Measurements from ENCODE around the gene BEX3. TPM values are rescaled to one million over a fixed set of nuclear protein-coding genes. Genes with fewer than 3 reads are reported as not detected.

BEX3 gene
- total and polyA plus RNA-seq, 2 experiments from 2014 or later, result 427 to 714 TPM

DNA sequence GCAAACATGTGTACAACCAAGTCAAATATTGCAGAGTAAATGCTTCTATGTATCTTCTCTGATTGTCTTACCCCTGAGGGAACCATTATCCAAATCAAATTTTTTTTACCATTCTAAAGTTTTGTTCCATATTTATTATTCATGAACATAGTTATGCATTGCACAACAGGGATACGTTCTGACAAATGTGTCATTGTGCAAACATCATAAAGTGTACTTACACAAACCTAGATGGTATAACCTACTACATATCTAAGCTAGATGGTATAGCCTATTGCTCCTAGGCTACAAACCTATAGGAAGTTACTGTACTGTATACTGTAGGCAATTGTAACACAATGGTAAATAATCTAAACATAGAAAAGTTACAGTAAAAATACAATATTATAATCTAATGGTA lies 23.4 kb downstream of the BEX3 start:
- Histone ChIP-seq H3K27me3 (ENCODE audit: insufficient read depth) (peaks cover 26% of the 10 kb centered on the region; the same call in 1 of the 2 replicates), H2AFZ (no peak overlapping the region), H3F3A (replicated peaks; ENCODE audit: low read depth) (no peaks in the 10 kb centered on the region), H3K4me2 (no peak overlapping the region), H3K9me2 (ENCODE audit: insufficient read depth) (peaks cover 9% of the 10 kb centered on the region; the same call in 1 of the 2 replicates), H3K36me3 (ENCODE audit: insufficient read depth) (no peaks in the 10 kb centered on the region), H3K79me2 (replicated peaks; ENCODE audit: insufficient read depth) (no peaks in the 10 kb centered on the region), H3K27ac (ENCODE audit: low read depth) (no peak overlapping the region), H3K4me1 (ENCODE audit: insufficient read depth) (no peaks in the 10 kb centered on the region; the same call in 1 of the 2 replicates), H4K20me1 (replicated peaks; ENCODE audit: insufficient read depth) (no peaks in the 10 kb centered on the region), H3K4me3 (no peak overlapping the region)
- DNase-seq (ENCODE audit: low spot score) (no peak), ATAC-seq (no peak)
- TF ChIP-seq CREB1 (CRISPR knock-in tag; IDR thresholded peaks at IDR 0.05; ENCODE audit: low read depth) (no peak), EZH2 (IDR thresholded peaks at IDR 0.05; ENCODE audit: low read depth, unreplicated experiment) (no peak), NANOG (IDR thresholded peaks at IDR 0.05; ENCODE audit: borderline replicate concordance) (no peak), STAT1 (IDR thresholded peaks at IDR 0.05; ENCODE audit: unreplicated experiment) (no peak), EZH2phosphoT487 (IDR thresholded peaks at IDR 0.05; ENCODE audit: unreplicated experiment) (no peak)
- TF ChIP-seq, protein P1, sequence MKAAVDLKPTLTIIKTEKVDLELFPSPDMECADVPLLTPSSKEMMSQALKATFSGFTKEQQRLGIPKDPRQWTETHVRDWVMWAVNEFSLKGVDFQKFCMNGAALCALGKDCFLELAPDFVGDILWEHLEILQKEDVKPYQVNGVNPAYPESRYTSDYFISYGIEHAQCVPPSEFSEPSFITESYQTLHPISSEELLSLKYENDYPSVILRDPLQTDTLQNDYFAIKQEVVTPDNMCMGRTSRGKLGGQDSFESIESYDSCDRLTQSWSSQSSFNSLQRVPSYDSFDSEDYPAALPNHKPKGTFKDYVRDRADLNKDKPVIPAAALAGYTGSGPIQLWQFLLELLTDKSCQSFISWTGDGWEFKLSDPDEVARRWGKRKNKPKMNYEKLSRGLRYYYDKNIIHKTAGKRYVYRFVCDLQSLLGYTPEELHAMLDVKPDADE (IDR thresholded peaks at IDR 0.05), result no peak
- TF ChIP-seq, protein P2, sequence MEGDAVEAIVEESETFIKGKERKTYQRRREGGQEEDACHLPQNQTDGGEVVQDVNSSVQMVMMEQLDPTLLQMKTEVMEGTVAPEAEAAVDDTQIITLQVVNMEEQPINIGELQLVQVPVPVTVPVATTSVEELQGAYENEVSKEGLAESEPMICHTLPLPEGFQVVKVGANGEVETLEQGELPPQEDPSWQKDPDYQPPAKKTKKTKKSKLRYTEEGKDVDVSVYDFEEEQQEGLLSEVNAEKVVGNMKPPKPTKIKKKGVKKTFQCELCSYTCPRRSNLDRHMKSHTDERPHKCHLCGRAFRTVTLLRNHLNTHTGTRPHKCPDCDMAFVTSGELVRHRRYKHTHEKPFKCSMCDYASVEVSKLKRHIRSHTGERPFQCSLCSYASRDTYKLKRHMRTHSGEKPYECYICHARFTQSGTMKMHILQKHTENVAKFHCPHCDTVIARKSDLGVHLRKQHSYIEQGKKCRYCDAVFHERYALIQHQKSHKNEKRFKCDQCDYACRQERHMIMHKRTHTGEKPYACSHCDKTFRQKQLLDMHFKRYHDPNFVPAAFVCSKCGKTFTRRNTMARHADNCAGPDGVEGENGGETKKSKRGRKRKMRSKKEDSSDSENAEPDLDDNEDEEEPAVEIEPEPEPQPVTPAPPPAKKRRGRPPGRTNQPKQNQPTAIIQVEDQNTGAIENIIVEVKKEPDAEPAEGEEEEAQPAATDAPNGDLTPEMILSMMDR (conservative IDR thresholded peaks at IDR 0.05; ENCODE audit: low read depth in 2 of 2), result no peak
- TF ChIP-seq, protein P3, sequence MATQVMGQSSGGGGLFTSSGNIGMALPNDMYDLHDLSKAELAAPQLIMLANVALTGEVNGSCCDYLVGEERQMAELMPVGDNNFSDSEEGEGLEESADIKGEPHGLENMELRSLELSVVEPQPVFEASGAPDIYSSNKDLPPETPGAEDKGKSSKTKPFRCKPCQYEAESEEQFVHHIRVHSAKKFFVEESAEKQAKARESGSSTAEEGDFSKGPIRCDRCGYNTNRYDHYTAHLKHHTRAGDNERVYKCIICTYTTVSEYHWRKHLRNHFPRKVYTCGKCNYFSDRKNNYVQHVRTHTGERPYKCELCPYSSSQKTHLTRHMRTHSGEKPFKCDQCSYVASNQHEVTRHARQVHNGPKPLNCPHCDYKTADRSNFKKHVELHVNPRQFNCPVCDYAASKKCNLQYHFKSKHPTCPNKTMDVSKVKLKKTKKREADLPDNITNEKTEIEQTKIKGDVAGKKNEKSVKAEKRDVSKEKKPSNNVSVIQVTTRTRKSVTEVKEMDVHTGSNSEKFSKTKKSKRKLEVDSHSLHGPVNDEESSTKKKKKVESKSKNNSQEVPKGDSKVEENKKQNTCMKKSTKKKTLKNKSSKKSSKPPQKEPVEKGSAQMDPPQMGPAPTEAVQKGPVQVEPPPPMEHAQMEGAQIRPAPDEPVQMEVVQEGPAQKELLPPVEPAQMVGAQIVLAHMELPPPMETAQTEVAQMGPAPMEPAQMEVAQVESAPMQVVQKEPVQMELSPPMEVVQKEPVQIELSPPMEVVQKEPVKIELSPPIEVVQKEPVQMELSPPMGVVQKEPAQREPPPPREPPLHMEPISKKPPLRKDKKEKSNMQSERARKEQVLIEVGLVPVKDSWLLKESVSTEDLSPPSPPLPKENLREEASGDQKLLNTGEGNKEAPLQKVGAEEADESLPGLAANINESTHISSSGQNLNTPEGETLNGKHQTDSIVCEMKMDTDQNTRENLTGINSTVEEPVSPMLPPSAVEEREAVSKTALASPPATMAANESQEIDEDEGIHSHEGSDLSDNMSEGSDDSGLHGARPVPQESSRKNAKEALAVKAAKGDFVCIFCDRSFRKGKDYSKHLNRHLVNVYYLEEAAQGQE (IDR thresholded peaks at IDR 0.05; ENCODE audit: unreplicated experiment), result no peak
- Mint-ChIP-seq H3K9me3 (no peaks in the 10 kb centered on the region), H3K4me1 (peaks cover 5% of the 10 kb centered on the region; the same call in 1 of the 3 replicates), H3K27ac (no peak overlapping the region), H3K36me3 (ENCODE audit: low read depth) (no peaks in the 10 kb centered on the region), H3K27me3 (ENCODE audit: insufficient read depth, low read depth, poor library complexity) (peaks cover 5% of the 10 kb centered on the region), H3K4me3 (no peak overlapping the region)

DNA sequence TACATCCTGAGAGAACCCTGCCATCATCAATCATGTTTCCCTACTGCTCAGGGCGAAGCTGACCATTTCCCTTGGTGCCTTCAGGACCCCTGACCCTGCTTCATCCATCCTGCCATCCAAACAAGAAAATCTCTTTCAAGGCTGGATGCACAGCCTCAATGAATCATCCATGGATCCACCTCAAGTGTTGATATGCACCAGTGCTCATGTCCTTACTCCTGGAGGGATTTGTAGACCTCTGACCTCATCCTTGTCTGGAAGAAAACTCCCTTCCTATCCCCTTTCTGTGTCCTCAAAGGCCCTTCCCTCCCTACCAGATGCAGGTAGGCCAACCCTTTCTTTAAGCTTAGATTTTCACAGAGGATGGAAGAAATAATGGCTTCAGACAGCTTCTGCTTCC lies 24.6 kb downstream of the BEX3 start:
- peaks cover 8% of the 10 kb centered on the region; the same call in 2 of the 3 replicates for H3K4me1 Mint-ChIP-seq
- H2AFZ ChIP-seq, result no peak overlapping the region
- H3K27ac ChIP-seq (ENCODE audit: low read depth), result no peak overlapping the region
- no peak overlapping the region for H3K27ac Mint-ChIP-seq
- ATAC-seq, result no peak
- H3K27me3 ChIP-seq (ENCODE audit: insufficient read depth), result peaks cover 26% of the 10 kb centered on the region; the same call in 1 of the 2 replicates
- no peak for DNase-seq (ENCODE audit: low spot score)
- H4K20me1 ChIP-seq (replicated peaks; ENCODE audit: insufficient read depth), result no peaks in the 10 kb centered on the region
- no peaks in the 10 kb centered on the region for H3K9me3 Mint-ChIP-seq
- H3K4me3 Mint-ChIP-seq, result no peak overlapping the region
- H3K79me2 ChIP-seq (replicated peaks; ENCODE audit: insufficient read depth), result 0 out of 2 replicates have a peak, but pooled peaks cover 10% of the 10 kb centered on the region
- no peak overlapping the region for H3K4me3 ChIP-seq
- peaks cover 9% of the 10 kb centered on the region; the same call in 1 of the 2 replicates for H3K9me2 ChIP-seq (ENCODE audit: insufficient read depth)
- H3K27me3 Mint-ChIP-seq (ENCODE audit: insufficient read depth, low read depth, poor library complexity), result peaks cover 6% of the 10 kb centered on the region
- no peak overlapping the region for H3K4me2 ChIP-seq
- no peaks in the 10 kb centered on the region; the same call in 1 of the 2 replicates for H3K4me1 ChIP-seq (ENCODE audit: insufficient read depth)
- no peaks in the 10 kb centered on the region for H3K36me3 Mint-ChIP-seq (ENCODE audit: low read depth)
- H3K36me3 ChIP-seq (ENCODE audit: insufficient read depth), result no peaks in the 10 kb centered on the region
- H3F3A ChIP-seq (replicated peaks; ENCODE audit: low read depth), result no peaks in the 10 kb centered on the region
- TF ChIP-seq EZH2phosphoT487 (IDR thresholded peaks at IDR 0.05; ENCODE audit: unreplicated experiment), result no peak
- TF ChIP-seq, protein P4, sequence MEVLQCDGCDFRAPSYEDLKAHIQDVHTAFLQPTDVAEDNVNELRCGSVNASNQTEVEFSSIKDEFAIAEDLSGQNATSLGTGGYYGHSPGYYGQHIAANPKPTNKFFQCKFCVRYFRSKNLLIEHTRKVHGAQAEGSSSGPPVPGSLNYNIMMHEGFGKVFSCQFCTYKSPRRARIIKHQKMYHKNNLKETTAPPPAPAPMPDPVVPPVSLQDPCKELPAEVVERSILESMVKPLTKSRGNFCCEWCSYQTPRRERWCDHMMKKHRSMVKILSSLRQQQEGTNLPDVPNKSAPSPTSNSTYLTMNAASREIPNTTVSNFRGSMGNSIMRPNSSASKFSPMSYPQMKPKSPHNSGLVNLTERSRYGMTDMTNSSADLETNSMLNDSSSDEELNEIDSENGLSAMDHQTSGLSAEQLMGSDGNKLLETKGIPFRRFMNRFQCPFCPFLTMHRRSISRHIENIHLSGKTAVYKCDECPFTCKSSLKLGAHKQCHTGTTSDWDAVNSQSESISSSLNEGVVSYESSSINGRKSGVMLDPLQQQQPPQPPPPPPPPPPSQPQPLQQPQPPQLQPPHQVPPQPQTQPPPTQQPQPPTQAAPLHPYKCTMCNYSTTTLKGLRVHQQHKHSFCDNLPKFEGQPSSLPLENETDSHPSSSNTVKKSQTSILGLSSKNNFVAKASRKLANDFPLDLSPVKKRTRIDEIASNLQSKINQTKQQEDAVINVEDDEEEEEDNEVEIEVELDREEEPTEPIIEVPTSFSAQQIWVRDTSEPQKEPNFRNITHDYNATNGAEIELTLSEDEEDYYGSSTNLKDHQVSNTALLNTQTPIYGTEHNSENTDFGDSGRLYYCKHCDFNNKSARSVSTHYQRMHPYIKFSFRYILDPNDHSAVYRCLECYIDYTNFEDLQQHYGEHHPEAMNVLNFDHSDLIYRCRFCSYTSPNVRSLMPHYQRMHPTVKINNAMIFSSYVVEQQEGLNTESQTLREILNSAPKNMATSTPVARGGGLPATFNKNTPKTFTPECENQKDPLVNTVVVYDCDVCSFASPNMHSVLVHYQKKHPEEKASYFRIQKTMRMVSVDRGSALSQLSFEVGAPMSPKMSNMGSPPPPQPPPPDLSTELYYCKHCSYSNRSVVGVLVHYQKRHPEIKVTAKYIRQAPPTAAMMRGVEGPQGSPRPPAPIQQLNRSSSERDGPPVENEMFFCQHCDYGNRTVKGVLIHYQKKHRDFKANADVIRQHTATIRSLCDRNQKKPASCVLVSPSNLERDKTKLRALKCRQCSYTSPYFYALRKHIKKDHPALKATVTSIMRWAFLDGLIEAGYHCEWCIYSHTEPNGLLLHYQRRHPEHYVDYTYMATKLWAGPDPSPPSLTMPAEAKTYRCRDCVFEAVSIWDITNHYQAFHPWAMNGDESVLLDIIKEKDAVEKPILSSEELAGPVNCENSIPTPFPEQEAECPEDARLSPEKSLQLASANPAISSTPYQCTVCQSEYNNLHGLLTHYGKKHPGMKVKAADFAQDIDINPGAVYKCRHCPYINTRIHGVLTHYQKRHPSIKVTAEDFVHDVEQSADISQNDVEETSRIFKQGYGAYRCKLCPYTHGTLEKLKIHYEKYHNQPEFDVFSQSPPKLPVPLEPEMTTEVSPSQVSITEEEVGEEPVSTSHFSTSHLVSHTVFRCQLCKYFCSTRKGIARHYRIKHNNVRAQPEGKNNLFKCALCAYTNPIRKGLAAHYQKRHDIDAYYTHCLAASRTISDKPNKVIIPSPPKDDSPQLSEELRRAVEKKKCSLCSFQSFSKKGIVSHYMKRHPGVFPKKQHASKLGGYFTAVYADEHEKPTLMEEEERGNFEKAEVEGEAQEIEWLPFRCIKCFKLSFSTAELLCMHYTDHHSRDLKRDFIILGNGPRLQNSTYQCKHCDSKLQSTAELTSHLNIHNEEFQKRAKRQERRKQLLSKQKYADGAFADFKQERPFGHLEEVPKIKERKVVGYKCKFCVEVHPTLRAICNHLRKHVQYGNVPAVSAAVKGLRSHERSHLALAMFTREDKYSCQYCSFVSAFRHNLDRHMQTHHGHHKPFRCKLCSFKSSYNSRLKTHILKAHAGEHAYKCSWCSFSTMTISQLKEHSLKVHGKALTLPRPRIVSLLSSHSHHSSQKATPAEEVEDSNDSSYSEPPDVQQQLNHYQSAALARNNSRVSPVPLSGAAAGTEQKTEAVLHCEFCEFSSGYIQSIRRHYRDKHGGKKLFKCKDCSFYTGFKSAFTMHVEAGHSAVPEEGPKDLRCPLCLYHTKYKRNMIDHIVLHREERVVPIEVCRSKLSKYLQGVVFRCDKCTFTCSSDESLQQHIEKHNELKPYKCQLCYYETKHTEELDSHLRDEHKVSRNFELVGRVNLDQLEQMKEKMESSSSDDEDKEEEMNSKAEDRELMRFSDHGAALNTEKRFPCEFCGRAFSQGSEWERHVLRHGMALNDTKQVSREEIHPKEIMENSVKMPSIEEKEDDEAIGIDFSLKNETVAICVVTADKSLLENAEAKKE (CRISPR knock-in tag; IDR thresholded peaks at IDR 0.05), result no peak
- no peak for TF ChIP-seq CREB1 (CRISPR knock-in tag; IDR thresholded peaks at IDR 0.05; ENCODE audit: low read depth)

Measured in GM23338 (cell line).